A673 (cell line): ENCODE measurements around the gene PHF14. TPM values are rescaled to one million over a fixed set of nuclear protein-coding genes. Genes with fewer than 3 reads are reported as not detected.

ENCODE experiments used
- BruUV-seq: library from RNA; stranded (reverse); fragments of 400-500 nt; replicated peaks from 2 replicates; lab custom pipeline; 2021; lab: Mats Ljungman, UMichigan
- CTCF ChIA-PET: fragments of 300-600 bp; sonication (Branson Sonifier 250); formaldehyde crosslinking; loops from one replicate; lab custom pipeline; 2022; ENCODE audit warnings: antibody characterized with exemption; lab: Charles Lee
- POLR2A ChIA-PET: fragments of 300-600 bp; sonication (Branson Sonifier 250); formaldehyde crosslinking; loops from one replicate; lab custom pipeline; 2022; ENCODE audit warnings: antibody characterized with exemption; ENCODE audit not compliant: low non-redundant PET; lab: Charles Lee
- DNase-seq: peaks from one replicate; pipeline ENCODE4 v3.0.0-alpha.2; 2015; ENCODE audit warnings: low spot score
- H3K27ac ChIP-seq: fragments of 200-600 bp; sonication (generic); 2 replicates; pipeline ENCODE4 v1.5.1; 2016; ENCODE audit warnings: mixed run types, low read depth, mild to moderate bottlenecking, mixed read lengths, antibody characterized with exemption, low read length; ENCODE audit not compliant: poor library complexity, severe bottlenecking
- H3K27me3 ChIP-seq: fragments of 200-600 bp; sonication (generic); replicated peaks from 2 replicates; pipeline ENCODE4 v1.6.1; 2017; ENCODE audit warnings: mixed run types, low read depth, mild to moderate bottlenecking, mixed read lengths, antibody characterized with exemption, low read length; ENCODE audit not compliant: insufficient read depth, poor library complexity
- H3K36me3 ChIP-seq: fragments of 200-600 bp; sonication (generic); 2 replicates; pipeline ENCODE4 v1.6.1; 2016; ENCODE audit warnings: mixed run types, mild to moderate bottlenecking, mixed read lengths, antibody characterized with exemption, low read length; ENCODE audit not compliant: insufficient read depth, poor library complexity, severe bottlenecking
- H3K4me1 ChIP-seq: fragments of 200-600 bp; sonication (generic); 2 replicates; pipeline ENCODE4 v1.6.1; 2017; ENCODE audit warnings: mixed run types, mild to moderate bottlenecking, mixed read lengths, antibody characterized with exemption, low read length; ENCODE audit not compliant: insufficient read depth, poor library complexity, severe bottlenecking
- H3K4me3 ChIP-seq: fragments of 200-600 bp; sonication (generic); 2 replicates; pipeline ENCODE4 v1.5.1; 2016; ENCODE audit warnings: low read depth, mixed run types, mild to moderate bottlenecking, mixed read lengths, low read length; ENCODE audit not compliant: poor library complexity, severe bottlenecking
- H3K9me3 ChIP-seq: fragments of 200-600 bp; sonication (generic); 2 replicates; pipeline ENCODE4 v1.6.1; 2016; ENCODE audit warnings: mixed run types, low read depth, mild to moderate bottlenecking, mixed read lengths, antibody characterized with exemption, low read length; ENCODE audit not compliant: poor library complexity, severe bottlenecking
- CTCF ChIP-seq: fragments of 300-800, 200-600 bp; sonication (generic); conservative IDR thresholded peaks from 2 replicates; pipeline ENCODE4 v1.5.1; 2017; ENCODE audit warnings: low read depth, mild to moderate bottlenecking, antibody characterized with exemption, low read length, moderate library complexity, mixed read lengths
- EZH2 ChIP-seq: fragments of 200-600 bp; sonication (generic); IDR thresholded peaks from 2 replicates; pipeline ENCODE4 v1.6.1; 2017; ENCODE audit warnings: borderline replicate concordance, low read depth, mild to moderate bottlenecking, mixed read lengths, antibody characterized with exemption, low read length; ENCODE audit not compliant: poor library complexity, severe bottlenecking
- intact Hi-C: fragments of 100-400 bp; cut with micrococcal nuclease; formaldehyde crosslinking; loops from one replicate; pipeline ENCODE4 v1.10.0; 2022; ENCODE audit not compliant: unreplicated experiment
- total RNA-seq: library from RNA; stranded (reverse); gene quantifications from 2 replicates; pipeline ENCODE4 v1.2.3, GENCODE V29; 2021

The PHF14 gene
- total RNA-seq, 1 experiment from 2014 or later: 79.5 TPM

GRCh38 chr7:11077816-11078215 lies 104.1 kb downstream of the PHF14 start:
- CTCF ChIA-PET: no interaction called here
- intact Hi-C loops: no loop called here
- Histone ChIP-seq H3K36me3 (no peaks in the 10 kb centered on the region), H3K4me1 (no peaks in the 10 kb centered on the region), H3K9me3 (no peaks in the 10 kb centered on the region), H3K27ac (no peak overlapping the region), H3K4me3 (no peak overlapping the region), H3K27me3 (no peaks in the 10 kb centered on the region)
- no peak for DNase-seq
- TF ChIP-seq CTCF (no peak), EZH2 (no peak)
- BruUV-seq: no TSS peak
- POLR2A ChIA-PET: no interaction called here

- H3K27ac ChIP-seq: no peak overlapping the region
- H3K4me3 ChIP-seq: no peak overlapping the region
- DNase-seq: no peak
- ChIA-PET CTCF (no interaction called here), POLR2A (no interaction called here)
- BruUV-seq: no TSS peak
- no peaks in the 10 kb centered on the region for H3K4me1 ChIP-seq
- H3K9me3 ChIP-seq: no peaks in the 10 kb centered on the region
- intact Hi-C loops: no loop called here
- no peaks in the 10 kb centered on the region for H3K27me3 ChIP-seq
- no peaks in the 10 kb centered on the region for H3K36me3 ChIP-seq
- no peak for TF ChIP-seq CTCF
- TF ChIP-seq EZH2: no peak
Observed at GRCh38 chr7:11078247-11078834, 104.7 kb downstream of the PHF14 start.

GRCh38 chr7:11079907-11080306 lies 106.2 kb downstream of the PHF14 start:
- H3K9me3 ChIP-seq: no peaks in the 10 kb centered on the region
- TF ChIP-seq EZH2 (no peak), CTCF (no peak)
- no peaks in the 10 kb centered on the region for H3K4me1 ChIP-seq
- no peaks in the 10 kb centered on the region for H3K27me3 ChIP-seq
- no peak overlapping the region for H3K4me3 ChIP-seq
- CTCF ChIA-PET: no interaction called here
- no peaks in the 10 kb centered on the region for H3K36me3 ChIP-seq
- POLR2A ChIA-PET: no interaction called here
- no peak for DNase-seq
- intact Hi-C loops: no loop called here
- no peak overlapping the region for H3K27ac ChIP-seq
- no TSS peak for BruUV-seq
